GM19397 (cell line): ENCODE results near the gene RBMS1.

Source experiments
- ATAC-seq: cut with Tn5 transposase; IDR thresholded peaks from one replicate; pipeline ENCODE4 v1.9.1; 2021; ENCODE audit warnings: mild to moderate bottlenecking, moderate library complexity; ENCODE audit not compliant: unreplicated experiment

RBMS1 gene

GRCh38 chr2:160261732-160262131 is 231.9 kb downstream of the RBMS1 start:
- ATAC-seq, result no peak

- no peak for ATAC-seq
Measured at GRCh38 chr2:160258492-160258805, 235.2 kb downstream of the RBMS1 start.

DNA sequence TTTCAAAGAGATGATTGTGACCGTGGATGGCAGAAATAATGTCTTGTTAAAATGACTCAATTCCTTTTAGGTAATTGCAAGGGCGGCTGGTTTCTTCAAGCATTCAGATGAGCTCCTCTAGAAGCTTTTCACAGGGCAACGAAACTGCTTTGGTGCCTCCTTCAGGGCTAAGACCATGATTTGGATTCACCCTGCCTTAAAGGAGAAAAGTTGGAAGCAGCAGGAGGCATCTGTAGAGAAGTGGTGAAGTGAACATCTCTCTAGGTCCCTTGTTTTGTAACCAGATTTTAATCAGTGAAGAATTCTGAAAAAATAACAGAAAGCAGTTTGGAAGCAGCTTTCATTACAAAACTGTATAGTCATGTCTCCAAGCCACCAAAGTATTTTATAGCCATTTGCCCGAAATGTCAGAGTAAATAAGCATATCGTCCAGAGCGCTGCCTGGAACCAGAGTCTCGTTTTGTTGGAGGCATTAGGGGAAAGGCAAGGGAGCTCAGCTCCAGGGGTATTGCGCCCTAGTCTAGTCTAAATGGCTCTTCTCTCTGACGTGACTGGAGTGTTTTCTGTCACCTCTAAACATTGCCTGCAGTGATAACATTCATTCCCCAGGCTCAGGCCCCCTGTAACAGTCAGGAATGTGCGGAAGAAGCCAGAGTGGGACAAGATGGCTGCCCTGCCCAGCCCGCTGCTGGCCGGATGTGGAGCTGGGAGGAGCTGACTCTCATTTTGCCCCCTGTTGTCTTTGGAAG is 235.7 kb downstream of the RBMS1 start:
- ATAC-seq, result no peak

DNA sequence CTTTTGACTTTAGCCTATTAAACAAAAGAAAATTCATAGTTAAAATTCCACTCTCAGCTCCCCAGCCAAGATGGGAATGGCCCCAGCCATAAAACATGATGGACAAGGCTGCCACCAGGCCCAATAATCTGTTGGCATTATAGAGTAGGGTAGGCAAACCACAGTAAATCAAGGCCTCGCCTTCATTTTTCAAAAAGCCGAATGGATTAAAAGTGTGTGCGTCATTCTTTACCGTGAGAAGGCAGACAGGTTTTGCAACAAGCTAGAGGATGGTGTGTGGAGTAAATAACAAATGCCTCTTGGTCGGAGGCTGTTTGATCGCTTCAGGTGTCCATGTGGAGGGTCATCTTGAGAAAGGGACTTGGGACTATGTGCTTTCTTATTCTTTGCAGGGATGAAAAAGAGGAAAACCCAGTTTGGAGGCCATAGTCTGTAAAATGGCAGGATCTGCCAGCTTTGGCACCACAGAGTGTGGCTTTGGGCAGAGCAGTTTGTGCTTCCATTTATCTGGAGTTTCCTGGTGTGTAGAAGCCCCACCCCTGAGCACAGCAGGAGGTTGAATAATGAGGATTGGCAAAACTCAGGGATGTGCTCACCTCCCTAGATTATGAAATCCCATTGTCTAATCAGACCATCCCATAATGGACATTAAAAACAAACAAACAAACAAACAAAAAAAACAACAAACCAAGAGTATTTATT is 236.4 kb downstream of the RBMS1 start:
- ATAC-seq, result no peak

GRCh38 chr2:160256507-160256906 is 237.1 kb downstream of the RBMS1 start:
- no peak for ATAC-seq

DNA sequence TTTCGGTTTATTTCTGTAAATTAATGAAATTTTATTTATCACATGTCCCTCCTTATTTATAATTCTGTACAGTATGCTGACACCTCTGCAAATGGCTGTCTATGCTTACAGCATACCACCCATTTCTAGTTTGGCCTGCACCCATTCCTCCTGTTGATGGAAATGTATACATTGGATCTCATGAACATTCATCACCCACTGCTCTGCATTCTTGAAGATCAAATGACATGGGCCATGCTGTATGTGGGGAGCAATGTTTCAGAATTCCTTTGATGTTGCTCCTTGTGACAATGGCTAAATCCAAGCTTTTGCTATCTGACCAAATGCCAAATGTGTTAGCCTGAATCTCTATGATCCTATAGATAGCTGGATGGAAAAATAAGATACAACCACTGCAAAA is 238.2 kb downstream of the RBMS1 start:
- no peak for ATAC-seq

GRCh38 chr2:160254189-160254762 is 239.3 kb downstream of the RBMS1 start:
- ATAC-seq, result no peak

- no peak for ATAC-seq
Measured at GRCh38 chr2:160253440-160254188, 240.0 kb downstream of the RBMS1 start.

DNA sequence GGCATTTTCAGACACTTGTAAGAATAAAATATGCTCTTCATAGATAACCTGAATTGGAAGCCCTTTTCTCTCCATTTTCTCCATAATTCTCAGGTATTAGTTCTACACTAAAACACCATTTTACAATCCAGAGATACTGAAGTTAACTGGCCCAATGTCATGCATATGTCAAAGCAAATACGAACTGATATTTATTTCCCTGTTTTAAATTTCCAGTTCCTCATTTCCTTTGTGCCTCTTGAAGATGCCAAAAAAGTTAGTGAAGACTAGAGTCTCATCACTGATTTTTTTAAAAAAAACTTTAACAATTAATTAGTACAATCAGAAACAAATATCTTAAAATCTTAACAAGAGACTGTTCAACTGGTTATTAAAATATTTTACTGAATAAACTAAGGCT is 240.7 kb downstream of the RBMS1 start:
- no peak for ATAC-seq

GRCh38 chr2:160252278-160252887 is 241.2 kb downstream of the RBMS1 start:
- no peak for ATAC-seq

DNA sequence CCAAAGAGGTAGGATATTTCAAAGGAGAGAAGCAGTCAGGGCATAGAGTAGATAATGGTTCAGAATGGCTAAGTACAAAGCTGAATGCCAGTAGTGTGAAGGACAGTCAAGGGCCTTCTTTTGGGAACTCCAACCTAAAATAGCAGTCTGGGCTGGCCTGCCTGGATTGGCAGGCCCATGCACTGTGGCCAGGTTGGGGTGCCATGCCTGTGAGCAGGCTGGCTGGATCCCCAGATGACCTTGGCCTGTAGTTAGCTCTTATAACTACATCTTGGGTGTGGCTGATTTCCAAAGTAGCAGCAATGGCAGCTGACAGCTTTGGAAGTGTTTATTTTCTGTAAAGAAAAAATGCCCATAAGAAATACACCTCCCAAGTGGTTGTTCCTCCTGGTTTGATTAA is 242.0 kb downstream of the RBMS1 start:
- ATAC-seq, result no peak

- ATAC-seq, result no peak
Measured at GRCh38 chr2:160249876-160250275, 243.7 kb downstream of the RBMS1 start.

GRCh38 chr2:160247296-160248035 is 246.1 kb downstream of the RBMS1 start:
- no peak for ATAC-seq

DNA sequence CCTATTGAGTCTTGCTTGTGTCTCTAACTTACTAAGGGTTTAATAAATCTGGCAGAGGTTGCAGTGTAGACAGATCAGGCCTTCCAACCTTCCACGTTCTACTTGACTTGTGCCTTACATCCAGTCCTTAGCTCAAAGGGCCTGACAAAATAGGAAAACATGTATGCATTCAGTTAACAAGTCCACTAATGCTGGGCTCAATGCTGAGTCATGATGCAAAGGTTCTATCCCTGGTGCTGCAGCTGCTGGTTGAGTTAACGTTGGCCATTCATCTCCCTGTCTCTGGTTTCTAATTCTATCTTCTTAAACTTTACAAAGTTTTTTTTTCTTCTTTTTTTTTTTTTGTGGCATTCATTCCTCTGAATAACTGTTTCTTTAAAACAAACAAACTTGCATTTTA is 247.3 kb downstream of the RBMS1 start:
- ATAC-seq, result no peak

GRCh38 chr2:160245614-160246155 is 247.9 kb downstream of the RBMS1 start:
- no peak for ATAC-seq

DNA sequence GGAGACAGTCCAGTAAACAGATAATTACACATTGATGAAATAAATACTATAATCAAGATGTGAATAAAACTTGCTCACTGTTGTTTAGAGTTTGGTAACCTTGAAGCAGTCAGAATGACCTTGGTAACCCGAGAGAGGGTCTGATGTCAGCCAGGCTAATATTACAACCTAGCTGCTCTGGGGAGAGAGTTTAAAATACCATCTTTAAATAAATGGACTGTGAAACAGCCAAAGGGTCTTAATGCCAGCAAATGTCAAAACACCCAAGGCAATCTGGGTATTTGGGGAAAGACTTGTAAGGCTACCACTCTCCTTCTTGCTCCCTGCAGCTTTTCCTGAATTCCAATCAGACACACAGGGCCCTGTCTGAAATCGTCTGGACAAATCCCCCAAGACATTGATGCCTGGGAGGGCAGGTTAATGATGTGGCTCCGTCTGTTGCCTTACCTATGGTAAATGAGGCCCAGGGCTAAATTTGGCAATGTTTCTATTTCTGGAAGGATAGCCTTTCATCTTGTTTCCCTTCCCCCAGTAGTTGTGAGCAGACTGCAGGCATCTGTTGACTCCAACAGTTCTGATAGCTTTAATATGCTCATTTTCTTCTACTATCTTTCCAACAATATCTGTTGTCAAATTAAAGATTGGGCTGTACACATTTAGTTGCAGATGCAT is 250.6 kb downstream of the RBMS1 start:
- no peak for ATAC-seq

GRCh38 chr2:160241251-160242137 is 252.1 kb downstream of the RBMS1 start:
- ATAC-seq, result no peak

DNA sequence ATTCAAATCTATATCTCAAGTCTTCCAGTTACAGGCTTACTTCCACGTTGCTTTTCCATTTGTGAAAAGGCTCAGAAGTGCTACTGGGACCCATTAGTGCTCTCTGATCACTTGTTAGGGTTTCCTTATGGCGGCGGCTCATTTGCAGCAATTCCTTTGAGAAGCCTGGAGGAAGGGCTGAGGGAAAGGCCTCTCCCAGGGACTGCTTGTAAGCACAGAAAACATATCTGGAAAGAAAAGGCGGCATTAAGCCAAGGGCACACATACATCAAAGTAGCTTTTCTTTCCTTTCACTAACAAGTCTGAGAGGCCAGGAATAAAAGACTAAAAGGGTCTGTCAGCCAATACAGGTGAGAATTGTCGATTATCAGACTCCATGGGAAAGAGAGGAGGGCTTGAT is 254.2 kb downstream of the RBMS1 start:
- no peak for ATAC-seq

DNA sequence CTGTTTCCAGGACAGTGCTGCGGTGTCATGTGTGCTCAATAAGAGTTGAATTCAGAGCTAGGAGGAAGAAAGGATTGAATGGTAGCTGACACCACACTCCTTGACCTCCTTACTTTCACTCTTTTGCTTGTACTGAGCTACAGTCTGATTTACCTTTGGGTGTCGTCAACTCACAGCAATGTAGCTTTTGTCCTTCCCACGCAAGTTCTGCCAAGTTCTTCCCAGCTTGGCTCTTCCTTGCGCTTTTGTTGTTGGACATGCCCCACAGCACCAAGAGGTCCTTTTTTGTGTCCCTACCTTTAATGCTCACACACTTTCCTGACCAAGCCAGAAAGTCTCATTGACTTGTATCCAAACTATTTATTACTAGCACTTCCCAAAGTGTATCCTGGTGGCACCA is 255.2 kb downstream of the RBMS1 start:
- ATAC-seq, result no peak
